HG02970 (cell line): ENCODE measurements around the gene CHRDL2.

Source experiments
- ATAC-seq: cut with Tn5 transposase; IDR thresholded peaks from one replicate; pipeline ENCODE4 v1.9.1; 2021; ENCODE audit warnings: mild to moderate bottlenecking, moderate library complexity, moderate number of reproducible peaks; ENCODE audit not compliant: unreplicated experiment, low FRiP score

CHRDL2 gene

GRCh38 chr11:74749127-74749964 lies 18.1 kb upstream of the CHRDL2 start:
- peak; percentile 55 for ATAC-seq

GRCh38 chr11:74748211-74749126 lies 17.2 kb upstream of the CHRDL2 start, which contains the start of gene RNF169:
Gene RNF169 (plus strand): TSS chr11:74748849. CDS start chr11:74748881, 32 bp downstream.
- peak; percentile 92 for ATAC-seq

- no peak for ATAC-seq
Measured at GRCh38 chr11:74746868-74747267, 15.6 kb upstream of the CHRDL2 start.

GRCh38 chr11:74744277-74744676 lies 13.1 kb upstream of the CHRDL2 start:
- ATAC-seq, result no peak

GRCh38 chr11:74743640-74744039 lies 12.4 kb upstream of the CHRDL2 start:
- ATAC-seq, result no peak

- no peak for ATAC-seq
Measured at GRCh38 chr11:74742070-74742469, 10.8 kb upstream of the CHRDL2 start.

GRCh38 chr11:74739546-74740270 lies 8.5 kb upstream of the CHRDL2 start:
- ATAC-seq, result no peak

GRCh38 chr11:74736031-74736430 lies 4.8 kb upstream of the CHRDL2 start:
- ATAC-seq, result no peak

- ATAC-seq, result no peak
Measured at GRCh38 chr11:74735365-74735928, 4.2 kb upstream of the CHRDL2 start.

GRCh38 chr11:74734559-74734925 lies 3.3 kb upstream of the CHRDL2 start:
- no peak for ATAC-seq

- no peak for ATAC-seq
Measured at GRCh38 chr11:74730571-74731260, 510 bp downstream of the CHRDL2 start.

GRCh38 chr11:74729397-74729796 lies 1.8 kb downstream of the CHRDL2 start:
- ATAC-seq, result no peak

- peak; percentile 74 for ATAC-seq
Measured at GRCh38 chr11:74726547-74727182, 4.6 kb downstream of the CHRDL2 start.

- ATAC-seq, result no peak
Measured at GRCh38 chr11:74725701-74726100, 5.5 kb downstream of the CHRDL2 start.

GRCh38 chr11:74723511-74723910 lies 7.7 kb downstream of the CHRDL2 start:
- ATAC-seq, result no peak

GRCh38 chr11:74721479-74721835 lies 9.8 kb downstream of the CHRDL2 start:
- ATAC-seq, result no peak

- no peak for ATAC-seq
Measured at GRCh38 chr11:74720596-74721478, 10.4 kb downstream of the CHRDL2 start.

GRCh38 chr11:74719011-74719410 lies 12.2 kb downstream of the CHRDL2 start:
- no peak for ATAC-seq
